Gastroesophageal sphincter (tissue), 3 donors: ENCODE measurements around the gene EPHA3.

ENCODE experiments used
- EP300 ChIP-seq: sonication (generic); formaldehyde crosslinking; IDR thresholded peaks from one replicate; pipeline ENCODE4 v1.6.1; 2017; ENCODE audit warnings: antibody characterized with exemption, mild to moderate bottlenecking
- POLR2A ChIP-seq, 2 donors: fragments of 450-650 bp; IDR thresholded peaks; one replicate each; pipeline ENCODE4 v1.6.1; 2017; ENCODE audit warnings: antibody characterized with exemption in 2 of 2, mild to moderate bottlenecking in 2 of 2, moderate library complexity in 1 of 2
- POLR2AphosphoS5 ChIP-seq: sonication (generic); formaldehyde crosslinking; IDR thresholded peaks from one replicate; pipeline ENCODE4 v1.6.1; 2017; ENCODE audit warnings: antibody characterized with exemption
- TF ChIP-seq, protein P1 (sequence below), 4 experiments: fragments of 200-600 bp in 2 of 4; fragments of 450-650 bp in 2 of 4; sonication (generic) in 1 of 4; IDR thresholded peaks; one replicate each; pipeline ENCODE4 v1.5.1; 2017 to 2019; ENCODE audit warnings: antibody characterized with exemption in 4 of 4, mild to moderate bottlenecking in 2 of 4, moderate library complexity in 2 of 4

DNA sequence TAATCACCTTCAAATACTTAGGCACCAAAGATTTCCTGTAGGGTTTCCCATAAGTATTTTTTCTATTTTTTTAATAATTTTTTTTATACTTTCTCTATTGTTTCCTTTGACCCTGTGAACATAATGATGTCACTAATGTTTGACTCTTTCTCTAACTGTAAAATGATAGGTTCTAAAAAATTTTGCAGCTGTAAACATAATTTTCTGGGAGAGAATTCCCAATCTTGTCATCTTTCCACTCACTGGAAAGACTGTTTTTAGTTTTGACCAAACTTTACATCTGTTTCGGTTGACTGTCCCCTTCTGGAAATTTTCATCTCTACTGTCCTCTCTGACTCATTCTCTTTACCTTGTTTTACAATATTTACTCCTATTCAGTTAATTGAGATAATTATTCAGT is 5.5 kb upstream of the EPHA3 start:
- TF ChIP-seq, protein P1, sequence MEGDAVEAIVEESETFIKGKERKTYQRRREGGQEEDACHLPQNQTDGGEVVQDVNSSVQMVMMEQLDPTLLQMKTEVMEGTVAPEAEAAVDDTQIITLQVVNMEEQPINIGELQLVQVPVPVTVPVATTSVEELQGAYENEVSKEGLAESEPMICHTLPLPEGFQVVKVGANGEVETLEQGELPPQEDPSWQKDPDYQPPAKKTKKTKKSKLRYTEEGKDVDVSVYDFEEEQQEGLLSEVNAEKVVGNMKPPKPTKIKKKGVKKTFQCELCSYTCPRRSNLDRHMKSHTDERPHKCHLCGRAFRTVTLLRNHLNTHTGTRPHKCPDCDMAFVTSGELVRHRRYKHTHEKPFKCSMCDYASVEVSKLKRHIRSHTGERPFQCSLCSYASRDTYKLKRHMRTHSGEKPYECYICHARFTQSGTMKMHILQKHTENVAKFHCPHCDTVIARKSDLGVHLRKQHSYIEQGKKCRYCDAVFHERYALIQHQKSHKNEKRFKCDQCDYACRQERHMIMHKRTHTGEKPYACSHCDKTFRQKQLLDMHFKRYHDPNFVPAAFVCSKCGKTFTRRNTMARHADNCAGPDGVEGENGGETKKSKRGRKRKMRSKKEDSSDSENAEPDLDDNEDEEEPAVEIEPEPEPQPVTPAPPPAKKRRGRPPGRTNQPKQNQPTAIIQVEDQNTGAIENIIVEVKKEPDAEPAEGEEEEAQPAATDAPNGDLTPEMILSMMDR (IDR thresholded peaks at IDR 0.05): no peak
- TF ChIP-seq POLR2AphosphoS5: no peak
- TF ChIP-seq POLR2A (IDR thresholded peaks at IDR 0.05): no peak
- no peak for TF ChIP-seq EP300
